Measurements from ENCODE around the gene ARL5C.

DNA sequence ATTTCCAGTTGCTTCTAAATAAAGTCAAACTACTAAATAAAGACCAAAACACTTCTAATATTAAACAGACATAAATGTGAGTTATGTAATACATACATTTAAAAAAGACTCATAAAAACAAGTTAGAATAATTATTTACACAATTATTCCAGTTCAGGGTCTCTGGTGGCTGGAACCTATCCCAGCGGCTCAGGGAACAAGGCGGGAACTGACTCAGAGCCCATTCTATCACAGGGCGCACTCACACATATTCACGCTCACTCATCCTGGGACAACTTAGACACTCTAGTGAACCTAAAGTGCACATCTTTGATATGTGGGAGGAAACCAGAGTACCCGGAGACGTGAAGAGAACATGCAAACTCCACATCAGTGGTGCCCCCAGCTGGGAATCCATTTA is 39.5 kb downstream of the ARL5C start:
- TF ChIP-seq EZH2 (IDR thresholded peaks at IDR 0.05; ENCODE audit: insufficient read depth, poor library complexity, severe bottlenecking) = no peak
- no peak for TF ChIP-seq EZH2phosphoT487 (IDR thresholded peaks at IDR 0.05; ENCODE audit: insufficient read depth, low read depth)
